GM23338 (cell line): Measurements from ENCODE around the gene HEXD.

Experiments
- CTCF ChIP-seq, 2 experiments: fragments of 200-600 bp in 1 of 2; sonication (generic) in 1 of 2; conservative IDR thresholded peaks; 2 replicates each; pipeline versions ENCODE4 v1.5.1 to v1.6.1; 2016 to 2017; ENCODE audit warnings: antibody characterized with exemption in 2 of 2, low read depth in 2 of 2, mild to moderate bottlenecking in 2 of 2, moderate library complexity in 1 of 2
- EZH2phosphoT487 ChIP-seq: fragments of 200-600 bp; sonication (generic); IDR thresholded peaks from one replicate; pipeline ENCODE4 v1.8.1; 2018; ENCODE audit warnings: antibody characterized with exemption; ENCODE audit not compliant: unreplicated experiment
- POLR2AphosphoS5 ChIP-seq: IDR thresholded peaks from 2 replicates; pipeline ENCODE4 v1.6.1; 2016; ENCODE audit warnings: antibody characterized with exemption, low read depth

- no peak for TF ChIP-seq CTCF (conservative IDR thresholded peaks at IDR 0.05; ENCODE audit: low read depth in 2 of 2)
- TF ChIP-seq POLR2AphosphoS5 = no peak
- no peak for TF ChIP-seq EZH2phosphoT487
Measured at GRCh38 chr17:82442643-82443464, 24.7 kb downstream of the HEXD start.
